ENCODE measurements around the gene CBFA2T2. TPM values are rescaled to one million over a fixed set of nuclear protein-coding genes. Genes with fewer than 3 reads are reported as not detected.

The CBFA2T2 gene
- polyA plus RNA-seq, 1 donor (not counting 4 experiments of a cell fraction or from before 2014, with no cell fraction given), result 6.8 TPM

DNA sequence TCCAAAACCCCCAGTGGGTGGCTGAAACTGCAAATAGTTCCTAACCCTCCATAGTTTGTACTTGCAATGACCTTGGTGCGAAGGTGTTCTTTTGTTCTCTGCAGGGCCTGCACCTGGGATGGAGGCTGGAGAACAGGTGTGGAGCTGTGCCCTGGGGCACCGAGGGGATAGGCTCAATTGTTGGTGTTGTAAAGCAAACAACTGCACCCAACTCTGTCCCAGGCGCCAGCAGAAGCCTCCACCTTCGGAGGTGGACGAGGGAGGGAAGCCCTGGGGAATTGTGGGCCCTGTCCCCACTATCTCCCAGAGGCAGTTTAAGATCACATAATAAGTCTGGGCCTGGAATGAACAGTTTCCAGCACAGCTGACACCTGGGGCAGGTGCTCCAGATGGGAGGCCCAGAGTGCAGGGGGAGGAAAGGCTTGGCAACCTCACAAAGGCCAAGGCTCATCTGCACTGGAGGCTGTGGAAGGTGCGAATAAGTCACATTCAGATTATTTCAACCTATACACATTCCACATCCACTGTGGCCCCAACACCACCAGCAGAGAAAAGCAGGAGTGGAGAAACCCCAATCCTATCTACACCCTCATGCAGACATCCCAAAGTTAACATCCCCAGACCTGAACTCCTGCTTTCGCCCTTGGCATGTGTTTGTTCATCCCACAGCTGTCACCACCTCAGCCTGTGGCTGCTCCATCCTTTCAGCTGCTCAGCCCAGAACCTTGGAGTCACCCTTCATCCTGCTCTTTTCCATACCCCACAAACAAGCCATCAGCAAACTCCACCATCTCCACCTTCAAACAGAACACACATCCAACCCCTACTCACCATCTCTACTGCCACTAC lies 12.3 kb upstream of the CBFA2T2 start:
- no peaks in the 10 kb centered on the region for H3K27me3 ChIP-seq (ENCODE audit: control insufficient read depth, extremely low read depth, insufficient read depth, low read length)
- dilution Hi-C loops (cut with MboI; ENCODE audit: extremely low pct_ligation_motif_present, low sequenced_read_pairs), result no loop called here
- FAIRE-seq, result no peak

DNA sequence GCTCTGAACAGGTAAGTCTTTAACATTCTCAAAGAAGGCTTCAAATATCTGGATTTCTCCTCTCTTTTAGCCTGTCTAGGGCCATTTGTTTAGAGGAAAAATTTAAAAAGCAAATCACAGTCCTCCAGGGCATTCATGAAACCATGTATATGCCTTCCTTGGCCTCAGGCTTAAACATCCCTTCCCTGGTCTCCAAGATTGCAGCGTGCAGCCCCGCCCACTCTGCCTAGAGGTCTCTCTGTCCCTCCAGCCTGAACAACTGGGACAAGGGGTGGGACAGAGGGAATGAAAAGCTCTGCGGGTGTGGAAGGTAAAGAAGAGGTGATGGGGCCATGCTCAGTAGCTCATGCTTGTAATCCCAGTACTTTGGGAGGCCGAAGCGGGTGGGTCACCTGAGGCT lies 9.8 kb upstream of the CBFA2T2 start:
- Histone ChIP-seq H3K9ac (ENCODE audit: control insufficient read depth, extremely low read depth, insufficient read depth, low read length) (no peak overlapping the region), H3K9me1 (ENCODE audit: control insufficient read depth, extremely low read depth, insufficient read depth, low read length) (no peaks in the 10 kb centered on the region), H3K27me3 (ENCODE audit: control insufficient read depth, extremely low read depth, insufficient read depth, low read length) (no peaks in the 10 kb centered on the region), H4K20me1 (ENCODE audit: control insufficient read depth, extremely low read depth, insufficient read depth, low read length) (no peaks in the 10 kb centered on the region), H2AFZ (ENCODE audit: control insufficient read depth, low read length) (no peak overlapping the region), H3K4me1 (ENCODE audit: control insufficient read depth, extremely low read depth, insufficient read depth, low read length) (no peaks in the 10 kb centered on the region), H3K4me2 (ENCODE audit: control insufficient read depth, extremely low read depth, insufficient read depth, low read depth, low read length) (no peak overlapping the region), H3K27ac (ENCODE audit: control insufficient read depth, insufficient read depth, low read length) (no peak overlapping the region), H3K9me3 (ENCODE audit: control insufficient read depth, low read depth, low read length) (no peaks in the 10 kb centered on the region), H3K36me3 (ENCODE audit: control insufficient read depth in 2 of 2, extremely low read depth in 1 of 2, insufficient read depth in 2 of 2, low read length in 2 of 2) (no peaks in the 10 kb centered on the region), H3K79me2 (ENCODE audit: control insufficient read depth, insufficient read depth, low read length) (no peaks in the 10 kb centered on the region), H3K4me3 (ENCODE audit: control insufficient read depth in 2 of 3, extremely low read depth in 1 of 3, insufficient read depth in 2 of 3, low read depth in 1 of 3, low read length in 3 of 3) (no peak overlapping the region)
- FAIRE-seq, result no peak
- TF ChIP-seq, protein P1, sequence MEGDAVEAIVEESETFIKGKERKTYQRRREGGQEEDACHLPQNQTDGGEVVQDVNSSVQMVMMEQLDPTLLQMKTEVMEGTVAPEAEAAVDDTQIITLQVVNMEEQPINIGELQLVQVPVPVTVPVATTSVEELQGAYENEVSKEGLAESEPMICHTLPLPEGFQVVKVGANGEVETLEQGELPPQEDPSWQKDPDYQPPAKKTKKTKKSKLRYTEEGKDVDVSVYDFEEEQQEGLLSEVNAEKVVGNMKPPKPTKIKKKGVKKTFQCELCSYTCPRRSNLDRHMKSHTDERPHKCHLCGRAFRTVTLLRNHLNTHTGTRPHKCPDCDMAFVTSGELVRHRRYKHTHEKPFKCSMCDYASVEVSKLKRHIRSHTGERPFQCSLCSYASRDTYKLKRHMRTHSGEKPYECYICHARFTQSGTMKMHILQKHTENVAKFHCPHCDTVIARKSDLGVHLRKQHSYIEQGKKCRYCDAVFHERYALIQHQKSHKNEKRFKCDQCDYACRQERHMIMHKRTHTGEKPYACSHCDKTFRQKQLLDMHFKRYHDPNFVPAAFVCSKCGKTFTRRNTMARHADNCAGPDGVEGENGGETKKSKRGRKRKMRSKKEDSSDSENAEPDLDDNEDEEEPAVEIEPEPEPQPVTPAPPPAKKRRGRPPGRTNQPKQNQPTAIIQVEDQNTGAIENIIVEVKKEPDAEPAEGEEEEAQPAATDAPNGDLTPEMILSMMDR (optimal IDR thresholded peaks at IDR 0.05 in 1 of 3, IDR thresholded peaks at IDR 0.05 in 1 of 3, conservative IDR thresholded peaks at IDR 0.05 in 1 of 3; ENCODE audit: extremely low read depth in 1 of 3, insufficient read depth in 2 of 3, low read length in 3 of 3), result no peak
- no peak for TF ChIP-seq EZH2 (IDR thresholded peaks at IDR 0.05; ENCODE audit: low read length)
- dilution Hi-C loops (cut with MboI; ENCODE audit: extremely low pct_ligation_motif_present, low sequenced_read_pairs), result no loop called here
- DNase-seq (ENCODE audit: low read depth, low spot score), result no peak

More for the DNA sequence above, 12.3 kb upstream of the CBFA2T2 start:
- Histone ChIP-seq H4K20me1 (ENCODE audit: control insufficient read depth, extremely low read depth, insufficient read depth, low read length) (no peaks in the 10 kb centered on the region), H3K4me3 (ENCODE audit: control insufficient read depth in 2 of 3, extremely low read depth in 1 of 3, insufficient read depth in 2 of 3, low read depth in 1 of 3, low read length in 3 of 3) (no peak overlapping the region), H3K36me3 (ENCODE audit: control insufficient read depth in 2 of 2, extremely low read depth in 1 of 2, insufficient read depth in 2 of 2, low read length in 2 of 2) (no peaks in the 10 kb centered on the region), H3K9me3 (ENCODE audit: control insufficient read depth, low read depth, low read length) (no peaks in the 10 kb centered on the region), H3K27ac (ENCODE audit: control insufficient read depth, insufficient read depth, low read length) (no peak overlapping the region), H2AFZ (ENCODE audit: control insufficient read depth, low read length) (no peak overlapping the region), H3K79me2 (ENCODE audit: control insufficient read depth, insufficient read depth, low read length) (no peaks in the 10 kb centered on the region), H3K4me1 (ENCODE audit: control insufficient read depth, extremely low read depth, insufficient read depth, low read length) (no peaks in the 10 kb centered on the region), H3K9ac (ENCODE audit: control insufficient read depth, extremely low read depth, insufficient read depth, low read length) (no peak overlapping the region), H3K4me2 (ENCODE audit: control insufficient read depth, extremely low read depth, insufficient read depth, low read depth, low read length) (no peak overlapping the region), H3K9me1 (ENCODE audit: control insufficient read depth, extremely low read depth, insufficient read depth, low read length) (no peaks in the 10 kb centered on the region)
- TF ChIP-seq EZH2 (IDR thresholded peaks at IDR 0.05; ENCODE audit: low read length), result no peak
- TF ChIP-seq, protein P1 (optimal IDR thresholded peaks at IDR 0.05 in 1 of 3, IDR thresholded peaks at IDR 0.05 in 1 of 3, conservative IDR thresholded peaks at IDR 0.05 in 1 of 3; ENCODE audit: extremely low read depth in 1 of 3, insufficient read depth in 2 of 3, low read length in 3 of 3), result no peak
- no peak for DNase-seq (ENCODE audit: low read depth, low spot score)

Data from keratinocyte (primary cell).